Measurements from ENCODE around the gene RIN2. TPM values are rescaled to one million over a fixed set of nuclear protein-coding genes. Genes with fewer than 3 reads are reported as not detected.

Gene RIN2
- total RNA-seq, 1 experiment from 2014 or later: 1.0 TPM

- no peak overlapping the region for H3T11ph ChIP-seq (ENCODE audit: low read length)
- no peak overlapping the region for H4K5ac ChIP-seq (ENCODE audit: insufficient read length, low read depth, low read length)
- no peak for DNase-seq
- H3K79me2 ChIP-seq (ENCODE audit: insufficient read depth, low read length): no peaks in the 10 kb centered on the region
- Mint-ChIP-seq H3K27ac (no peak overlapping the region), H3K9me3 (no peaks in the 10 kb centered on the region), H3K36me3 (ENCODE audit: insufficient read depth in 1 of 3, low read depth in 3 of 3) (no peaks in the 10 kb centered on the region; a peak in 1 of 7 replicates), H3K4me1 (peaks cover 31 to 32% of the 10 kb centered on the region in 2 experiments), H3K4me3 (no peak overlapping the region), H3K27me3 (ENCODE audit: low read depth) (no peaks in the 10 kb centered on the region)
- TF ChIP-seq CTCF (conservative IDR thresholded peaks at IDR 0.05): no peak
- no peak overlapping the region for H2BK5ac ChIP-seq (ENCODE audit: insufficient read length, low read length)
- H3K14ac ChIP-seq (ENCODE audit: insufficient read depth, low read length): no peak overlapping the region
- H2BK120ac ChIP-seq (ENCODE audit: low read depth, low read length, poor library complexity, severe bottlenecking): no peak overlapping the region
- H2BK15ac ChIP-seq (ENCODE audit: low read depth, low read length): no peak overlapping the region
- no peak overlapping the region for H4K8ac ChIP-seq (replicated peaks; ENCODE audit: insufficient read length, low read depth, low read length)
- H2AFZ ChIP-seq (ENCODE audit: low read length): no peak overlapping the region
- no peak overlapping the region for H3K9ac ChIP-seq (ENCODE audit: extremely low read depth, insufficient read length, low read length)
- no peaks in the 10 kb centered on the region for H3K23me2 ChIP-seq (ENCODE audit: insufficient read length, low read depth, low read length, poor library complexity, severe bottlenecking)
- H2BK20ac ChIP-seq (ENCODE audit: low read depth, low read length, poor library complexity, severe bottlenecking): no peak overlapping the region
- H4K91ac ChIP-seq (ENCODE audit: insufficient read length, low read depth, low read length): no peak overlapping the region
- no peaks in the 10 kb centered on the region for H3K79me1 ChIP-seq (ENCODE audit: insufficient read depth, low read depth, low read length, poor library complexity, severe bottlenecking)
- WGBS (ENCODE audit: extremely low coverage, insufficient read length, low lambda C conversion rate): no CpG with 5 or more reads among the region's 7 CpGs
- no peak overlapping the region for H3K56ac ChIP-seq (ENCODE audit: insufficient read length, low read depth, low read length)
- no peak overlapping the region for H3K4ac ChIP-seq (ENCODE audit: low read depth, low read length)
- H3K4me2 ChIP-seq (ENCODE audit: insufficient read depth, insufficient read length, low read length): no peak overlapping the region
- no peak overlapping the region for H3K23ac ChIP-seq (ENCODE audit: insufficient read length, low read depth, low read length)
- no peak overlapping the region for H2AK5ac ChIP-seq (ENCODE audit: insufficient read length, low read length)
- no peaks in the 10 kb centered on the region for H4K20me1 ChIP-seq (ENCODE audit: control insufficient read depth, insufficient read depth, insufficient read length)
- H2BK12ac ChIP-seq (ENCODE audit: insufficient read length, low read depth, low read length): no peak overlapping the region
- no peak overlapping the region for H3K18ac ChIP-seq (ENCODE audit: insufficient read length, low read depth, low read length)
- H3K27ac ChIP-seq (ENCODE audit: insufficient read length, low read depth, low read length): no peak overlapping the region
- no peaks in the 10 kb centered on the region for H3K27me3 ChIP-seq (ENCODE audit: insufficient read depth, low read length)
- no peaks in the 10 kb centered on the region for H3K9me3 ChIP-seq (ENCODE audit: control insufficient read depth, low read depth, low read length)
- no peaks in the 10 kb centered on the region; the same call in 1 of the 2 replicates for H3K4me1 ChIP-seq (ENCODE audit: insufficient read depth, low read length)
Observed at GRCh38 chr20:19781235-19781634, 23.2 kb downstream of the RIN2 start.

Measured in H9 (cell line).